HG02885 (cell line): ENCODE data around the gene PCSK4.
A peak's percentile ranks its signal among the peaks of the same experiment; 100 is the strongest.
"Not testable (repeated sequence)": the region's sequence is repeated elsewhere in the genome, so short reads cannot be mapped to it uniquely, and the experiment has no call there.

ENCODE experiments used
- ATAC-seq: cut with Tn5 transposase; IDR thresholded peaks from one replicate; pipeline ENCODE4 v1.9.1; 2021; ENCODE audit warnings: mild to moderate bottlenecking; ENCODE audit not compliant: unreplicated experiment, poor library complexity

PCSK4 gene

GRCh38 chr19:1489463-1490310, 463 bp downstream of the PCSK4 start:
- no peak for ATAC-seq

GRCh38 chr19:1488282-1488601, 1.9 kb downstream of the PCSK4 start:
- no peak for ATAC-seq

- ATAC-seq, result no peak
These were observed 2.4 kb downstream of the PCSK4 start for GRCh38 chr19:1487576-1488281.

GRCh38 chr19:1486720-1487575, 3.2 kb downstream of the PCSK4 start:
- no peak for ATAC-seq

GRCh38 chr19:1483979-1484428, 6.1 kb downstream of the PCSK4 start:
- ATAC-seq, result no peak

GRCh38 chr19:1483131-1483978, 6.8 kb downstream of the PCSK4 start:
- ATAC-seq, result no peak

- no peak for ATAC-seq
These were observed 7.6 kb downstream of the PCSK4 start for GRCh38 chr19:1482361-1483130.

GRCh38 chr19:1481893-1482360, 8.2 kb downstream of the PCSK4 start:
- ATAC-seq, result no peak

- ATAC-seq, result no peak
These were observed 8.8 kb downstream of the PCSK4 start for GRCh38 chr19:1481224-1481892.

- peak; percentile 86 for ATAC-seq
These were observed 11.0 kb downstream of the PCSK4 start, which contains the start of gene C19orf25 for GRCh38 chr19:1478934-1479707. TSS of gene C19orf25 (minus strand) at chr19:1479215. CDS start at chr19:1478903, 312 bp downstream.

GRCh38 chr19:1477056-1477455, 13.1 kb downstream of the PCSK4 start:
- ATAC-seq, result not testable (repeated sequence)

GRCh38 chr19:1475751-1476437, 14.3 kb downstream of the PCSK4 start:
- no peak for ATAC-seq

GRCh38 chr19:1474765-1475351, 15.3 kb downstream of the PCSK4 start:
- no peak for ATAC-seq

- ATAC-seq, result no peak
These were observed 16.0 kb downstream of the PCSK4 start for GRCh38 chr19:1474011-1474764.

- no peak for ATAC-seq
These were observed 16.9 kb downstream of the PCSK4 start for GRCh38 chr19:1473085-1473851.
